Measurements from ENCODE around the gene RASGRF1. TPM values are rescaled to one million over a fixed set of nuclear protein-coding genes. Genes with fewer than 3 reads are reported as not detected.

The RASGRF1 gene
- total RNA-seq, 1 donor: not detected

- DNase-seq (ENCODE audit: low read depth in 2 of 3, low spot score in 2 of 3): no peak
These were observed 116.2 kb downstream of the RASGRF1 start for GRCh38 chr15:78974272-78974918.

GRCh38 chr15:78969687-78970349 is 120.8 kb downstream of the RASGRF1 start:
- DNase-seq (ENCODE audit: low read depth in 2 of 3, low spot score in 2 of 3): no peak

- no peak for DNase-seq (ENCODE audit: low read depth in 2 of 3, low spot score in 2 of 3)
These were observed 121.9 kb downstream of the RASGRF1 start for GRCh38 chr15:78968539-78969271.

- no peak for DNase-seq (ENCODE audit: low read depth in 2 of 3, low spot score in 2 of 3)
These were observed 122.5 kb downstream of the RASGRF1 start for GRCh38 chr15:78968114-78968513.

- no peak for DNase-seq (ENCODE audit: low read depth in 2 of 3, low spot score in 2 of 3)
These were observed 130.3 kb downstream of the RASGRF1 start for GRCh38 chr15:78960308-78960707.

- no peak for DNase-seq (ENCODE audit: low read depth in 2 of 3, low spot score in 2 of 3)
These were observed 131.2 kb downstream of the RASGRF1 start for GRCh38 chr15:78959360-78959759.

- DNase-seq (ENCODE audit: low read depth in 2 of 3, low spot score in 2 of 3): no peak
These were observed 133.0 kb downstream of the RASGRF1 start for GRCh38 chr15:78957416-78958093.

GRCh38 chr15:78956937-78957336 is 133.6 kb downstream of the RASGRF1 start:
- DNase-seq (ENCODE audit: low read depth in 2 of 3, low spot score in 2 of 3): no peak

GRCh38 chr15:78955355-78955754 is 135.2 kb downstream of the RASGRF1 start:
- DNase-seq (ENCODE audit: low read depth in 2 of 3, low spot score in 2 of 3): no peak

GRCh38 chr15:78951841-78952238 is 138.7 kb downstream of the RASGRF1 start:
- DNase-seq (ENCODE audit: low read depth in 2 of 3, low spot score in 2 of 3): no peak

- DNase-seq (ENCODE audit: low read depth in 2 of 3, low spot score in 2 of 3): no peak
These were observed 139.4 kb downstream of the RASGRF1 start for GRCh38 chr15:78950902-78951840.

- no peak for DNase-seq (ENCODE audit: low read depth in 2 of 3, low spot score in 2 of 3)
These were observed 140.2 kb downstream of the RASGRF1 start for GRCh38 chr15:78950343-78950742.

GRCh38 chr15:78949461-78949860 is 141.1 kb downstream of the RASGRF1 start:
- no peak for DNase-seq (ENCODE audit: low read depth in 2 of 3, low spot score in 2 of 3)

- DNase-seq (ENCODE audit: low read depth in 2 of 3, low spot score in 2 of 3): no peak
These were observed 143.1 kb downstream of the RASGRF1 start for GRCh38 chr15:78947506-78947905.

GRCh38 chr15:78946493-78946892 is 144.1 kb downstream of the RASGRF1 start:
- DNase-seq (ENCODE audit: low read depth in 2 of 3, low spot score in 2 of 3): no peak

GRCh38 chr15:78944669-78945407 is 145.7 kb downstream of the RASGRF1 start, which contains the start of gene CTSH:
TSS of gene CTSH (minus strand) at chr15:78945046. CDS start at chr15:78944981, 65 bp downstream.
- peak; percentile 53 to 65 (median 63) for DNase-seq (ENCODE audit: low read depth in 2 of 3, low spot score in 2 of 3)

- no peak for DNase-seq (ENCODE audit: low read depth in 2 of 3, low spot score in 2 of 3)
These were observed 146.4 kb downstream of the RASGRF1 start for GRCh38 chr15:78944202-78944625.

GRCh38 chr15:78943692-78944091 is 146.9 kb downstream of the RASGRF1 start:
- no peak for DNase-seq (ENCODE audit: low read depth in 2 of 3, low spot score in 2 of 3)

GRCh38 chr15:78942741-78943140 is 147.8 kb downstream of the RASGRF1 start:
- DNase-seq (ENCODE audit: low read depth in 2 of 3, low spot score in 2 of 3): no peak
